Breast epithelium (tissue), 3 donors: ENCODE measurements around the gene EFL1.

ENCODE experiments used
- CTCF ChIP-seq, 3 donors: fragments of 450-650 bp; IDR thresholded peaks; one replicate each; pipeline ENCODE4 v1.5.1; 2016 to 2017; ENCODE audit warnings: antibody characterized with exemption in 3 of 3, mild to moderate bottlenecking in 3 of 3, moderate library complexity in 3 of 3
- POLR2A ChIP-seq: fragments of 450-650 bp; IDR thresholded peaks from one replicate; pipeline ENCODE4 v1.6.1; 2016; ENCODE audit warnings: antibody characterized with exemption, mild to moderate bottlenecking, moderate library complexity
- POLR2AphosphoS5 ChIP-seq, 3 donors: sonication (generic); formaldehyde crosslinking; IDR thresholded peaks; one replicate each; pipeline ENCODE4 v1.6.1; 2017; ENCODE audit warnings: antibody characterized with exemption in 3 of 3

GRCh38 chr15:82103468-82103867 lies 159.1 kb downstream of the EFL1 start:
- TF ChIP-seq CTCF (IDR thresholded peaks at IDR 0.05) = no peak
- TF ChIP-seq POLR2A = no peak
- no peak for TF ChIP-seq POLR2AphosphoS5 (IDR thresholded peaks at IDR 0.05)
